ENCODE data around the gene PSMG4.
"Not testable (repeated sequence)": the region's sequence is repeated elsewhere in the genome, so short reads cannot be mapped to it uniquely, and the experiment has no call there.

The PSMG4 gene

DNA sequence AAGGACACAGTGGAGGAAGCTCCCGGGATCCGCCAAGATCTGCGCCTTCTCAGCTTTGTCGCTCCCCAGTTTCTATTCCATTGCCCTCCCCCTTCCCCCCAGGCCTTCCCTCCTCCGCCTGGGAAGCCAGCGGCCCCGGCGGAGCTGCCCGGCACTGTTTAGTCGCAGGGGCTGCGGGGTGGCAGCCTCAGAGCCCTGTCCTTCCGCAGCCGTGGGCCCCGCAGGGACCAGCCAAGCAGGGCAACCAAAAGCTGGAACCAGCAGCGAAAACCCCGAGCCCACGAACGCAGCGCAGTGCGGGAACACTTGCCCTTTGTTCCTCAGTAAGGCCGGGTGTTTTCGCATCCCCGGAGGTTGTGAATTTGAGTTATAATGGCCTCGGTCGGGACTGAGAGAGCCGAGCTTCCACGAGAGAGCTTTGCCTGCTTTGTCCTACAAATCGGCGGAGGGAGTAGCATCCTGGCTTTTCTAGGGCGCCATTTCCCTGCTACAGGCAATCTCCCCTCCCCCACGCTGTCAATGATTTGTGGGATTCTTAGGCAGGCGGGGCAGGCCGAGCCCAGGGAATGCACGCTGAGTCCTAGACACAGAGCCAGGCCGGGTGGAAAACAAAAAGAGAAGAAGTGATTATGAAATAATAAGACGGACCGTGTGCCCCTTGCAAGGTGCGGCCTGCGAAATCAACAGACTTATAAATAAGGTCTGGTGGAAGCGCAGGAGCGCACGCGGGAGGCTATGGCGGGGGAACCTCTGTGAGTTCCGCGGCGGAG, 27.3 kb upstream of the PSMG4 start:
- DNase-seq: no peak

DNA sequence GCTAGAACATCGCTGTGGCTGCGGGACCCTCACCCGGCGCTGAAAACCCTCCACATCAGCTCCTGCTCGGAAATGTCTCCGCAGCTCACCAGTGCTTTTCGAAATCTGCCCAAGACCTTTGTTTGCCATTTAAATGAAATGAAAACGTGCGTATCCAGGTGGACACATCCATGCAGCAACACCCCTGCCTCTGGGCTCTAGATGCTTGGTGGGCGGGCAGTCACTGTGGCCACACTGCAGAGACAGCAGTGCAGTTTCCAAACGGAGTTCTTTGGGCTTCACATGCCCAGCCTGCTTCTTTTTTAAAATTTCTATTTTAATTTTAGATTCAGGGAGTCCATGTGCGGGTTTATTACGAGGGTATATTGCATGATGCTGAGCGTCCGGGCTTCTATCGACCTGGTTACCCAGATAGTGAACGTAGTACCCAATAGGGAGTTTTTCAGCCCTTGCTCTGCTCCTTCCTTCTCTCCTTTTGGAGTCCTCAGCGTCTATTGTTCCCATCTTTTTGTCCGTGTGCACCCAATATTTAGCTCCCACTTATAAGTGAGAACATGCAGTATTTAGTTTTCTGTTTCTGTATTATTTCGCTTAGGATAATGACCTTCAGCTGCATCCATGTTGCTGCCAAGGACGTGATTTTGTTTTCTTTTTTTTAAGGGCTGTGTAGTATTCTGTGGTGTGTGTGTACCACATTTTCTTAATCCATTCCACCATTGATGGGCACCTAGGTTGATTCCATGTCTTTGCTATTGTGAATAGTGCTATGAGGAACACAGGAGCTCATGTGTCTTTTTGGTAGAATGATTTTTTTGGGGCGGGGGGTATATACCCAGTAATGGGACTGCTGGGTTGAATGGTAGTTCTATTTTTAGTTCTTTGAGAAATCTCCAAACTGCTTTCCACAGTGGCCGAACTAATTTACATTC, 26.5 kb upstream of the PSMG4 start:
- no peak for DNase-seq

DNA sequence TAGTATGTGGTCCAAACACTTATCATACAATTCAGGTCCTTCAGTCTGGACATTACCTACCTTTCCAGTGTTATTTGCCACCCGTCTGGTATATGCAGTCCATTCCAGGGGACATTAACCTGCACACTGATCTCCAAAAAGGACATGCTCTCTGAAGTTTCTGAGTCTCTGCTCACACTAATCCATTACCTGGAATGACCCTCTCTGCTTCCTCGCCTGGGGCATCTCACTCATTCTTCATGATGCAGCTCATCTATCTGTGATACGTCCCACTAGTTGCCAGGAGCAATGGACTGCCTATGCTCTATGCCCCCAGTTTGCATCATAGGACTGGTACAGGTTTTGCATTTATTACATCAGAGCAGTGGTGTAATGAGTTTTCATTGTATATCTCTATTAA, 25.4 kb upstream of the PSMG4 start:
- DNase-seq: no peak

DNA sequence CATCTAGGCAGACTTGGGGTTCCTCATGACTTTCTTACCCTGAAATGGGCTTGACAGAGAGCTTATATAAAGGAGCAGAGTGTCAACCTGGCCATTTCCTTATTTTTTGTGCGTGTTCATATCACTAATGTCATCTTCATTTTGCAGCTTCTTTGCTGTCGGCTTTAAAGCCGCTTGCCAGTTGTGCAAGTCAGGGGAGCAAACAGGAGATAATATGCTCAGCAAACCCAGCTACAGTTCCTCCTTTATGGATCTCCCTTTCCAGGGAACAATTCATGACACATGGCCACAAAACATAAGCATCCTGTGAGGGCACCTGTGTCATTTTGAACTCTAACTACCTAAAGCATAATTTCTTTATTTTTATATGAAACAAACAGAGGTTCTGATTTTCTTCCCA, 24.8 kb upstream of the PSMG4 start:
- DNase-seq: no peak

DNA sequence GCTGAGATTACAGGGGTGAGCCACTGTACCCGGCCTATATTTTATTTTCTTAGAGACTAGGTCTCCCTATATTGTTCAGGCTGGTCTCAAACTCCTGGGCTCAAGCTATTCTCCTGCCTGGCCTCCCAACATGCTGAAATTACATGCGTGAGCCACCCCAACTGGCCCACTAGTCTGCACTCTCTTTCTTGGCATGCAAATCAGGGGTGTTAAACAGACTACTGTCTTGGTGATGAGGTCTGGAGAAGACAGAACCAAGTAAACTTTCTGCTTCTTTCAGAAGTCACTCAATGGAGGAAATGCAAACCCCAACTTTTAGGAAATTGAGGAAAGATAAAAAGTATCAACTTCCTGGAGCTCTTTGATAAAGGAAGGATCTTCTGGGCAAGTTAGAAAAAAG, 23.3 kb upstream of the PSMG4 start:
- DNase-seq: no peak

DNA sequence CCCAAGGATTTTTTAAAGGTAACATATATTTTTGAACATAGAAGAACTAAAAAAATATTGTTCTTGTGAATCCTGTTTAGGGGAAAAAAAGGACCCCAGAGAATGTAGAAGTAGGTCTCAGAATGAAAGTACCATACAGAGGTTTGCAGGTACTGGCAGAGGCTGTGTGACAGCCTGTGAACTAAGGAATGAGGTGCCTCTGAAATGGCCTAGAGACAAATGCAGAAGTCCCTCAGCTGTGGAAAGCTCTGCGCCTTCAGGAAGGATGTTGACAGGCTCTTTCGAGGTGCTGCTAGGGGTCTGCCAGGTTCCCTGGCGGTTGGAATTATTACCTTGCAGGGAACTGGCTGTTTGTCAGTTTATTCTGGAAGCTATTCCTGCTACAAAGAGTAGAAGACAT, 22.7 kb upstream of the PSMG4 start:
- DNase-seq: no peak

DNA sequence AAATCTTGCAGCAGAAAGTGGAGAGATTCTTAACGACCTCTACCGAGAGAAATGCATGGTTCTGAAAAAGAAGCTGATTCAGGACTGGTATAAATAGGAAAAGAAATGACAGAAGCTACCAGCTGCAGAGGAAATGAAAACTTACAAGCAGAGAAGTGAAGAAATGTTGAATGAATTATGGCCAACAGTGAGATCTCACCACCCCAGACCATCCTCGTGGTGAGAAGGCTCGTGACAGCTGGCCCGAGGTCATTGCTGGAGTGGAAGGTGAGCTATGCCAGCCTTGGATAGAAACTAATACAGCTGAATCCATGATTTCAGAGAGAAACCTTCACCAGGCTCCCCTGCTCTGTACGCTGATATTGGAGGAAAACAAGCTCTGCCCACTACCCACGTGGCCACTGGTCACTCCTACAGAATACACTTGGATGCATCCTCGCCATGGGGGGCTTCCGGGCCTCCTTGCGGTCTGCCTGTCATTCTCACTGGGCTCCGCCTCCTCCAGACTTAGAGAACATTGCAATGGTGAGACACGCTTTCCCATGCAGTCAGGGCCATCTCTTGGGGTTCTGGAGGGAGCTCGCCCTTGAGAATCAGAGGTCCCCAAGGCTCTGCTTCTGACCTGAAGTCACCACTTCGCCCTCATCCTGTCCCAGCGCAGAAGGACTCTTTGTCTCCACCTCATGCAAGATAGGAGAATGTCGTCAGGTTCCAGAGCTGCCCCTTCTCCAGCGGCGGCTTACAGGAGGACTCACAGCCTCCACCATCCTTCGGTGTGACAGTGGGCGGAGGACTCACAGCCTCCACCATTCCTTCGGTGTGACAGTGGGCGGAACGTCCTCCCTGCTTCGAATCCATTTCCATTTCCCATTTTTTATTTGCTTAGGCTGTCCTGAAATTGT, 20.7 kb upstream of the PSMG4 start:
- DNase-seq: peak; percentile 79

DNA sequence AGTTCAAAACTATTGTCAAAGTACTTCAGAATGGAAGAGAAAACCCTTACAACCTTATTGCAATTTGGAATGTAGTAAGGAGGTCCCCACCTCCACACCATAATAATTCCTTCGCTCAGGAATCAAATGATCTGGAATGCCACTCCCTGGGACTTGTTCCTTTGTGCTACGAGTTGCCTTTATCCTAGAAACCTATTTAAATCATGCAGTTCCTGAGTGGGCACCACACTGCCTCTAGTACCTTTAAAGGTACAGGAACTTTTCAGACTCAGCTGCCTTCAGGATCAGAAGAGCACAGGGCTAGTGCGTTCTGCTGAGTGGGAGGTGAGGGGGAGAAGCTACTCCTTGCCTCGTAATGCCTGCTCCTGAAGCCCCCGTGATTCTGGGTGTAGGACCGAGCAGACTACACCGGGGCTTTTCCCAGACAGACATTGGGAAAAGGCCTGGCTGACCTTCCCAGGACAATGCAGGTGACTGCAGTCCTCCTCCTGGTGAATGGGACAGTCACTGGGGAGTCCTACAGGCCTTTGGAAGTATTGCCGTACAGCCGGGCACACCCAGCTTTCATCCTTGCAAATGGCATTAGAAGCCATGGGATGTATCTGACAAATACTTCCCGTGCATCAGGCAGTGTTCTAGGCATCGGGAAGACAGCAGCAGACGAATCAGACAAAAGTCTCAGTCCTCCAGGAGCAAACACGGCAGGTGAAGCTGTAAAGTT, 19.5 kb upstream of the PSMG4 start:
- DNase-seq: no peak

DNA sequence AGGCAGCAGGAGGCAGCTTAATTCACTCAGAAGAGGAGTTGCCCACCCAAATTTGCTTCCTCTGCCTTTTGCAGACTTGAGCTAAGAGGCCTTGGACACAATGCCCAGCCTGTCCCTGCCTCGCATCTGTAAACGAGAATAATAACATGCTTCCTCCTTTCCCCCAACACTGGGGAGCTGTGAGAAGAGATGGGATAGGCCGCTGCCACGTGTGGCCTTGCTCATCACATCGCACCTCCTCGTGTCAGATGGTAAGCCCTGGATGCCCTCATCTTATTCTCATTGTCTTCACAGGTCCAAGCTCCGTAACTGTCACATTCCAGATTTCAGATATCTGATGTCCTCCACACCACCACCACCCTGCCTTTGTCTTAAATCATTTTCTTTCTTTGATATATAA, 18.2 kb upstream of the PSMG4 start:
- DNase-seq: no peak

DNA sequence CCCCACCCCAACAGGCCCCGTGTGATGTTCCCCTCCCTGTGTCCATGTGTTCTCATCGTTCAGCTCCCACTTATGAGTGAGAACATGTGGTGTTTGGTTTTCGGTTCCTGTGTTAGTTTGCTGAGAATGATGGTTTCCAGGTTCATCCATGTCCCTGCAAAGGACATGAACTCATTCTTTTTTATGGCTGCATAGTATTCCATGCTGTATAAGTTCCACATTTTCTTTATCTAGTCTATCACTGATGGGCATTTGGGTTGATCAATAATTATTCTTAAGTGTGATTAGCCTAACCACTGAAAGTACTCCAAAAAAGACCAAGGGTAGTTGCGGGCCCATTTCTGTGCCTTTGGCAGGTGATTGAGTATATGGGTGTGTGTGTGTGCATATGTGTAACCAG, 17.0 kb upstream of the PSMG4 start:
- not testable (repeated sequence) for DNase-seq

DNA sequence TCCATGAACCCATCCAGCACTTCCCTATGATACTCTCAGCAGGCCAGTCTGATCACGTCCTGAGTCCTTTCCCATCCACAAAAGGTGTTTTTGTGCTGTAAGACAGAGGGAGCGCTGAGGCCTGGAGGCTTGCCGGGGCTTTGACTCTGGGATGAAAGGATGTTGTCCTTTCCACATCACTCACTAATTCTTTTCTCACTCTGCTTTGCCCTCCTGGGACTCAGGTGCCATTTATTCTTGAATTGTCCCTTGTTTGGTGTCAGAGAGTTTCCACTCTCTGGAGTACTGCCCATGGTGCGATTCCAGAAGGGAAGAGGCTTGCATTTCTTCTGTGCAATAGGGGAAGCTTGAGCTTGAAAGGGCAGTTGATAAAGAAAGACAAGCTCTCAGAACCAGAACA, 16.0 kb upstream of the PSMG4 start:
- DNase-seq: no peak

DNA sequence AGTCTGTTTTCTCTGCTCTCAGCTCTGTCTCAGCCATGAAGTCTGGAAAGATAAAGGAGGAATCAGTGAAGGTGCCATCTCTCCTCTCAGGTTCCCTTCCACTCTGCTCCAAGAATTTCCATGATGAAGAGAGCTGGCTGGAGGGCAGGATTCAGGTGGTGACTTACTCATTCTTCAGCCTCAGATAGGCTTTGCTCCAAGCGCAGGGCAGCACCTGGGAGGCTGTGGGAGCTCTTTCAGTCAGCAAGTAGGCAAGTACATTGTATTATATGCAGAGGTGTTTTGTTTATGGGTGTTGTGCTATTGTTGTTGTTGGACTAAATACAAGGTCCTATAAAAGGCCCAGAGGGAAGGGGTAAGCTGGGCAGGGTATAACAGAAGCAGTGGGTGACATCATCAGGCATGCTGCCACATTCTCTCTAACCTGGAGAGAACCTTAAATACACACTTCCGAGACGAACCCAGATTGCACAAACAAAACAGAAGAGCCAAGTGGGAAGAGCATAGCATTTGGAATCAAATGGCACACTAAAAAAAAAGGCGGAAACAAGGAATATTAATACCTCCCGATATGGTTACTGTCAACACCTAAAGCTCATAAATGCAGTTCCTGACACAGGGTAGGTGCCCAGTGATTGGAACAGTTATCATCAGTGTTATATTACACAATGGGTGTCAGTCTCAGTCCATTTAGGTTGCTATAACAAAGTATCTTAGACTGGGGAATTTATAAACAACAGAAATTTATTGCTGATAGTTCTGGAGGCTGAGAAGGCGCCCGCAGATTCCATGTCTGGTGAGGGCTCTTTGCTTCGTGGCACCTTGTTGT, 14.5 kb upstream of the PSMG4 start:
- DNase-seq: no peak

DNA sequence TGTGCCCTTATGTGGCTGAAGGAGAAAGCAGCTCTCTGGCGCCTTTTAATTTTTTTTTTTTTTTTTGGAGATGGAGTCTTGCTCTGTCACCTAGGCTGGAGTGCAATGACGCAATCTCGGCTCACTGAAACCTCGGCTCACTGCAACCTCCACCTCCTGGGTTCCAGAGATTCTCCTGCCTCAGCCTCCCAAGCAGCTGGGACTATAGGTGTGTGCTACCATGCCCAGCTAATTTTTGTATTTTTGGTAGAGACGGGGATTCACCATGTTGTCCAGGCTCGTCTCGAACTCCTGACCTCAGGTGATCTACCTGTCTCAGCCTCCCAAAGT, 13.9 kb upstream of the PSMG4 start:
- DNase-seq: not testable (repeated sequence)

DNA sequence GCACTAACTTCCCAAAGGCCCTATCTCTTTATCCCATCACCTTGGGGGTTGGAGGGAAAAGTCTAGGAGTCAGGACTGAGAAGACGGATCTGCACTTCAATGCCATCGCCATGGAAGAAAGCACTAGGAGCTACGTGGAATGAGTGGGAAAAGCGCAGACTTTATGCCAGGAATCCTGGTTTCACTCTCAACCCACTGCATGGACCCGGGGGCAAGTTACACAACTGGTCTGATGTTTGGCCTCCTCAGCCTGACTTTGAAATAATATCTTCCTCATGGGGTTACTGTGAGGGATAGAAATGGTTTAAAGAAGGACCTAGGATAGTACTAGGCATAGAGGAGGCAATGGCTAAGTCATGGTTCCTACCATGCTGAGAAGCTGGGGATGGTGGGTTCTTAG, 13.5 kb upstream of the PSMG4 start:
- no peak for DNase-seq

DNA sequence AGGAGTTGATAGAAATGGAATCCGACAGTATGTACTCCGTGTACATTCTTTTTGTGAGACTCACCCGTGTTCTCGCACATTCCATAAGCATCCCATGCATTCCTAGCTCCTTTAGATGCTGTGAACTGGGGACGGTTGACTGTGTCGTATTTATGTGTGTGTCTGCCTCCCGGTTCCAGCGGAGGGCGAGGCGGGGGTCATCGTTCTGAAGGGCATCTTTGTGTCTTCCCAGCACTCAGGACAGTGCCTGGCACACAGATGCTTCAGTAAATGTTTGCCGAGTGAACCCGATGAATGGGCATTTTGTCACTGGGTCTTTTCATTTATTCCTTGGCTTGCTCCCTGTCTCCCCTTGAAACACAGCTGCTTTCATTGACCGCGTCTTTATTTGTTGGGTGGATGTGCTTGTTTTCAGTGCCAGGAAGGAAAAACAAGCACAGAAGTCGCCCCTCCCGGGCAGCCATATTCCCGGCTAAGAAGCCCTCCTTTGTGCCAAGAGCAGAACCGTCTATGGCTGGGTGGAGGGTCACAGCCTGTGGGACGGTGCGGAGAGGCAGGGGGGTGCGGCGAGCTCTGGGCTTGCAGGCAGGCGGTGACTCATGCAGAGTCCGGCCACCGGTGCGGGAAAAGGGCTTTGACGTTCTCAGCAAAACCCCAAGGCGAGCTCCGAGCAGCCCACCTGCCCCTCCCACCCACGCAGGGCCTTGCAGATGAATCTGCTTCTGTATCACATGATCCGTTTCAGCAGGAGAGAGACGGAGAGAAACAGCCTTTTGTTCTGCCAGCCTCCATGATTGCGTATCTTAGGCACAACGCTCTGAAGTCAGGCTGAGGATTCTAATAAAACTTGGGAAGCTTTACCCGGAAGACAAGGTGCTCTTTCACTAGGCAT, 11.2 kb upstream of the PSMG4 start:
- DNase-seq: no peak

DNA sequence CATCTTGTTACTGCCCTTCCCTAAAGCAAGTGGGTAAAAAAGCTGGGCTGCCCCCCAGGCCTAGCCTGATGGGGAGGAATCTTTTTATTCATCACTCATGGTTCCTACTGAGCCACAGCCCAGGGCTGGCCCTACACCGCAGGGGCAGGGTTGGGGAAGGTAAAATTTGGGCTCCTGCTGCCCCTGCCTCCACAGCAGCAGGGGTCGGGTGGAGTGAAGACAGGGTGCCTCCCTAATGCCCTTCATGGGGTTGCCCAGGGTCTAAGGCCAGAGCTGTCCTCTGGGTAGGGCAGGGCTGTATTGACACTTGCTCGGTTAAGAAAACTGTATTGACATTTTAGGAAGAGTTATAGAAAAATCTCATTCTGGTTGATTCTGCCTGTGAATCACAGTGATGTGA, 8.9 kb upstream of the PSMG4 start:
- no peak for DNase-seq

DNA sequence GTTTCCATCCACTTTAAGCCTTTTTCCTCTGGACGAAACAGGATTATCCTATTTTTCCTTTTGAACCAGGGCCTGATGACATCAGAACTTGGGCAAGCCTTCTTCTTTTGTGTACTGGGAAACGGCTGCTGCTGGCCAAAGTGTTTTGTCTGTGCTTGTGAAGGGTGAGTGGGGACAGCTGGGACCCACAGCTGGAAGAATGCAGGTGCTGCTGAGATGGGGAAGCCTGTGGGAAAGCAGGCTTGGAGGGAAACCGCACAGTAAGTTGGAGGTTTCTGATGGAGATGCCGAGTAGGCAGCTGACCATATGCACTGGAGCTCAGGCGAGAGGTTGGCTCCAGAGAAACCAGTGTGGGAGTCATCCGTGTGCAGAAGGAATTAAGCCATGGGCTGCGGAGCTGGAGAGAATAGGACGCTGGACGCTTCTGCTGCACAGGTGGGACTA, 8.5 kb upstream of the PSMG4 start:
- no peak for DNase-seq

DNA sequence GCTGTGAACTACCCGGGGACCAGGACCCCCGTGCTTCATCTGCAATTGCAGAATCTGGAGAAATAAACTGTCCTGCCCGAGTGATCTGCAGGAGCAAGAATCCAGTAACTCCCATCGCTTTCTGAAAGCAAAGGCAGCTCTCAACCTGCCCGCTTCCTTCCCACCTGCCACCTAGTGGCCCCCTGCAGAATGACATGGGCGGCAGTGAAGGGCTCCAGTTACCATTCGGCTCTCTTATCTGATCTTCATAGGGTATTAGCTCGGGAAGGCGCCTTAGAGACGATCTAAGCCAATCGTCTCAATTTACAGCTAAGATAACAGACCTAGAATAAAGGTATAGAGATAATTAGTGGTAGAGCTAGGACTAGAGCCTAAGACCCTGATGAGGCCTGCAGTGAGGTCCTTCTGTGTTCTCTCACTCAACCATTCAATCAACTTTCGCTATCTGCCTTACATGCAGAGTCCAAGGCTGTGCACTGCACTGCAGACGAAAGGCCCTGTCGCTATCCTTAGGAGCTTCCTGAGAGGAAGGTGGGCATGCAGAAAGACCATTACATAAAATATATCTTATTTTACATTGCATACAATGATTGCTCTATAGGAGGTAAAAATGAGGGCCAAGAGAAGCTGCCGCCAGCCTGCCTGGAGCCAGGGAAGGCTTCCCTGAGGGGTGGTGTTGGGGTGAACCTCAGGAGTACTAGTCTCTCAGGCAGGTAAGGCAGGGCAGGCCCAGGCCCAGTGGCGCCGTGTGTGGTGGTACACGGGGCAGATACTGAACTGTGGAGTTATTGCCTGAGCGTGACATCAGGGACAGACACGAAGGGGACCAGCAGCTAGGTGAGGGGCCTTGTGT, 7.1 kb upstream of the PSMG4 start:
- peak; percentile 51 for DNase-seq

DNA sequence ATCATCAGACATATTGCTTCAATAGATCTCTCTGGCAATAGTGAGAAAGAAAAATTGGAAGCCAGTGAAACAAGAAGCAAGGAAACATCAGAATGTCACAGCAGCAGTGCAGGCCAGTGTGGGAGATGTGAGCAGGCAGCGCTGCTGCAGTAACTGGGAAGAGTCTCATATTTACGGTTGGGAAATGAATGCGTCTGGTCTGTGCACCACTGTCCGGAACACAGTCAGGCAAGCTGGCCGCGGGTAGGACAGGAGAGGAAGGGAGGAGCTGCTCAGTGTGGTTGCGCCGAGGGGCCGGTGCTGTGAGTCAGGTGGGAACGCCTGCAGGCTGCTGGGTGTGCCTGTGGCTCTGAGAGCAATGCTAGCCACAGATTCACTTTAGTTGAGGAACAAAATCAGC, 6.4 kb upstream of the PSMG4 start:
- DNase-seq: no peak
